CD4-positive, alpha-beta memory T cell (primary cell): ENCODE results near the gene ASCC2. TPM values are rescaled to one million over a fixed set of nuclear protein-coding genes. Genes with fewer than 3 reads are reported as not detected.
"Not testable (repeated sequence)": the region's sequence is repeated elsewhere in the genome, so short reads cannot be mapped to it uniquely, and the experiment has no call there.

Experiments
- CTCF ChIA-PET: fragments of 350-600 bp; sonication (Branson Sonifier 250); formaldehyde crosslinking; loops from one replicate; lab custom pipeline; 2021; ENCODE audit warnings: inconsistent platforms; ENCODE audit not compliant: partially characterized antibody; lab: Charles Lee
- POLR2A ChIA-PET: fragments of 350-600 bp; sonication (Branson Sonifier 250); formaldehyde crosslinking; loops from one replicate; lab custom pipeline; 2021; ENCODE audit not compliant: partially characterized antibody; lab: Charles Lee
- DNase-seq, 5 donors: peaks; one replicate each; pipeline versions ENCODE4 v3.0.0 to v3.0.0-alpha.2; 2020 to 2022; ENCODE audit warnings: mixed read lengths in 1 of 5
- H3K27ac ChIP-seq: one replicate; pipeline ENCODE4 v1.7.0; 2013; ENCODE audit warnings: low read depth, low read length
- H3K27me3 ChIP-seq: 2 replicates; pipeline ENCODE4 v1.7.0; 2013; ENCODE audit warnings: mild to moderate bottlenecking, low read length, moderate library complexity; ENCODE audit not compliant: insufficient read depth
- H3K36me3 ChIP-seq: 2 replicates; pipeline ENCODE4 v1.7.0; 2013; ENCODE audit warnings: mild to moderate bottlenecking, low read length, moderate library complexity; ENCODE audit not compliant: insufficient read depth
- H3K4me1 ChIP-seq: 2 replicates; pipeline ENCODE4 v1.7.0; 2013; ENCODE audit warnings: mild to moderate bottlenecking, low read length, moderate library complexity; ENCODE audit not compliant: insufficient read depth
- H3K4me3 ChIP-seq, 2 donors: one replicate each; pipeline ENCODE4 v1.7.0; 2013; ENCODE audit warnings: low read length in 2 of 2, mild to moderate bottlenecking in 1 of 2
- H3K9me3 ChIP-seq, 2 donors: one replicate each; pipeline ENCODE4 v1.7.0; 2013; ENCODE audit warnings: low read length in 2 of 2, control low read depth in 1 of 2; ENCODE audit not compliant: control insufficient read depth in 1 of 2
- H3K27ac Mint-ChIP-seq, 7 donors: one replicate each; pipeline ENCODE4 v1.8.0; 2020 to 2021; ENCODE audit warnings: mixed read lengths in 7 of 7, mild to moderate bottlenecking in 6 of 7, inconsistent platforms in 3 of 7, moderate library complexity in 3 of 7
- H3K27me3 Mint-ChIP-seq, 2 donors: one replicate each; pipeline ENCODE4 v1.8.0; 2020 to 2021; ENCODE audit warnings: mixed read lengths in 2 of 2
- H3K36me3 Mint-ChIP-seq, 2 donors: one replicate each; pipeline ENCODE4 v1.8.0; 2020 to 2021; ENCODE audit warnings: mixed read lengths in 2 of 2, inconsistent platforms in 1 of 2, mild to moderate bottlenecking in 1 of 2
- H3K4me1 Mint-ChIP-seq, 4 donors: one replicate each; pipeline ENCODE4 v1.8.0; 2020 to 2021; ENCODE audit warnings: mixed read lengths in 4 of 4, mild to moderate bottlenecking in 1 of 4
- H3K4me3 Mint-ChIP-seq, 8 donors: one replicate each; pipeline ENCODE4 v1.8.0; 2020 to 2021; ENCODE audit warnings: mixed read lengths in 8 of 8, mild to moderate bottlenecking in 7 of 8, moderate library complexity in 6 of 8, inconsistent platforms in 3 of 8
- H3K9me3 Mint-ChIP-seq, 8 donors: one replicate each; pipeline ENCODE4 v1.8.0; 2020 to 2021; ENCODE audit warnings: mixed read lengths in 8 of 8, mild to moderate bottlenecking in 5 of 8, inconsistent platforms in 3 of 8, moderate library complexity in 1 of 8
- intact Hi-C: fragments of 100-400 bp; cut with micrococcal nuclease; formaldehyde crosslinking; loops from one replicate; pipeline ENCODE4 v1.15.1; 2023
- polyA plus RNA-seq, 2 donors: library from polyadenylated mRNA; unstranded; fragments of 300-500 nt; fragmentation: Illumina TruSeq; gene quantifications; one replicate each; pipeline ENCODE4 v1.2.3, GENCODE V29; 2021
- total RNA-seq, 2 experiments: library from RNA; stranded (reverse); gene quantifications; one replicate each; pipeline ENCODE4 v1.2.3, GENCODE V29; 2021

The ASCC2 gene
- total and polyA plus RNA-seq, 4 experiments from 2014 or later: 21.4 to 88.7 (median 75.0) TPM

GRCh38 chr22:29870574-29870973 lies 32.5 kb upstream of the ASCC2 start:
- CTCF ChIA-PET: interaction anchor here (0.9 to 1.2 kb wide), 2 partner anchors 38 to 218 kb away, joined by 3 to 4 read pairs; no protein-coding TSS in a partner anchor
- Mint-ChIP-seq H3K9me3 (no peaks in the 10 kb centered on the region), H3K27me3 (peaks cover 2% of the 10 kb centered on the region in 2 donors), H3K4me3 (peak overlapping the region in 1 of 8 donors; percentile 46), H3K4me1 (peaks cover 3 to 5% (median 5%) of the 10 kb centered on the region in 4 donors), H3K36me3 (no peaks in the 10 kb centered on the region), H3K27ac (peak overlapping the region in 2 of 7 donors; percentile 7 to 18)
- no peaks in the 10 kb centered on the region for H3K9me3 ChIP-seq
- no peak overlapping the region for H3K4me3 ChIP-seq
- no peak overlapping the region for H3K27ac ChIP-seq
- intact Hi-C loops: no loop called here
- POLR2A ChIA-PET: interaction anchor here (0.7 kb wide), 1 partner anchor 218 kb away, joined by 3 read pairs; no protein-coding TSS in a partner anchor
- no peaks in the 10 kb centered on the region for H3K36me3 ChIP-seq
- no peaks in the 10 kb centered on the region for H3K27me3 ChIP-seq
- H3K4me1 ChIP-seq: peaks cover 6% of the 10 kb centered on the region
- DNase-seq: no peak

- Histone ChIP-seq H3K9me3 (no peaks in the 10 kb centered on the region), H3K36me3 (no peaks in the 10 kb centered on the region), H3K27ac (no peak overlapping the region), H3K4me3 (no peak overlapping the region), H3K4me1 (peaks cover 6% of the 10 kb centered on the region), H3K27me3 (no peaks in the 10 kb centered on the region)
- Mint-ChIP-seq H3K4me1 (peaks cover 3 to 5% (median 5%) of the 10 kb centered on the region in 4 donors), H3K36me3 (no peaks in the 10 kb centered on the region), H3K4me3 (no peak overlapping the region), H3K27me3 (peaks cover 2% of the 10 kb centered on the region in 2 donors), H3K9me3 (no peaks in the 10 kb centered on the region), H3K27ac (no peak overlapping the region)
- no peak for DNase-seq
- CTCF ChIA-PET: no interaction called here
- POLR2A ChIA-PET: interaction anchor here (0.6 kb wide), 1 partner anchor 8 kb away, joined by 3 read pairs; no protein-coding TSS in a partner anchor
- intact Hi-C loops: loop anchor here (10.0 kb wide), 1 partner anchor 1517 kb away; no protein-coding TSS in a partner anchor
These were observed 29.8 kb upstream of the ASCC2 start for GRCh38 chr22:29867851-29868250.

GRCh38 chr22:29867260-29867659 lies 29.2 kb upstream of the ASCC2 start:
- Mint-ChIP-seq H3K4me1 (peaks cover 3 to 5% (median 5%) of the 10 kb centered on the region in 4 donors), H3K27me3 (peaks cover 2% of the 10 kb centered on the region in 2 donors), H3K36me3 (no peaks in the 10 kb centered on the region), H3K4me3 (no peak overlapping the region), H3K27ac (no peak overlapping the region), H3K9me3 (no peaks in the 10 kb centered on the region)
- no peak for DNase-seq
- H3K27me3 ChIP-seq: no peaks in the 10 kb centered on the region
- no peak overlapping the region for H3K27ac ChIP-seq
- no peak overlapping the region for H3K4me3 ChIP-seq
- H3K36me3 ChIP-seq: no peaks in the 10 kb centered on the region
- CTCF ChIA-PET: no interaction called here
- no peaks in the 10 kb centered on the region for H3K9me3 ChIP-seq
- POLR2A ChIA-PET: no interaction called here
- H3K4me1 ChIP-seq: peaks cover 6% of the 10 kb centered on the region
- intact Hi-C loops: loop anchor here (10.0 kb wide), 1 partner anchor 1518 kb away; no protein-coding TSS in a partner anchor

- H3K27me3 Mint-ChIP-seq, H3K27me3 ChIP-seq, H3K9me3 Mint-ChIP-seq, DNase-seq, H3K9me3 ChIP-seq, H3K27ac ChIP-seq, H3K36me3 ChIP-seq, H3K4me3 ChIP-seq, H3K27ac Mint-ChIP-seq, H3K36me3 Mint-ChIP-seq, H3K4me3 Mint-ChIP-seq, H3K4me1 Mint-ChIP-seq, POLR2A ChIA-PET, H3K4me1 ChIP-seq: not testable (repeated sequence)
- CTCF ChIA-PET: interaction anchor here (0.7 to 1.8 kb wide), 2 partner anchors 140 to 285 kb away, joined by 3 to 4 read pairs; no protein-coding TSS in a partner anchor
- intact Hi-C loops: loop anchor here (10.0 kb wide), 1 partner anchor 1519 kb away; no protein-coding TSS in a partner anchor
These were observed 27.5 kb upstream of the ASCC2 start for GRCh38 chr22:29865572-29865971.

- H3K27me3 Mint-ChIP-seq: no peaks in the 10 kb centered on the region
- CTCF ChIA-PET: no interaction called here
- H3K36me3 ChIP-seq: no peaks in the 10 kb centered on the region
- POLR2A ChIA-PET: no interaction called here
- H3K36me3 Mint-ChIP-seq: no peaks in the 10 kb centered on the region
- H3K27ac ChIP-seq: no peak overlapping the region
- no peaks in the 10 kb centered on the region for H3K27me3 ChIP-seq
- H3K9me3 Mint-ChIP-seq: no peaks in the 10 kb centered on the region
- intact Hi-C loops: loop anchor here (10.0 kb wide), 1 partner anchor 1523 kb away; no protein-coding TSS in a partner anchor
- DNase-seq: no peak
- H3K4me1 ChIP-seq: no peaks in the 10 kb centered on the region
- no peak overlapping the region for H3K4me3 Mint-ChIP-seq
- H3K4me1 Mint-ChIP-seq: no peaks in the 10 kb centered on the region
- peak overlapping the region in 1 of 7 donors; percentile 16 for H3K27ac Mint-ChIP-seq
- H3K4me3 ChIP-seq: no peak overlapping the region
- no peaks in the 10 kb centered on the region for H3K9me3 ChIP-seq
These were observed 23.7 kb upstream of the ASCC2 start for GRCh38 chr22:29861672-29862297.

GRCh38 chr22:29860006-29860766 lies 22.1 kb upstream of the ASCC2 start:
- DNase-seq: no peak
- Histone ChIP-seq H3K27me3 (no peaks in the 10 kb centered on the region), H3K9me3 (no peaks in the 10 kb centered on the region), H3K27ac (no peak overlapping the region), H3K36me3 (no peaks in the 10 kb centered on the region), H3K4me1 (no peaks in the 10 kb centered on the region), H3K4me3 (no peak overlapping the region)
- intact Hi-C loops: loop anchor here (10.0 kb wide), 1 partner anchor 1525 kb away; no protein-coding TSS in a partner anchor
- no peak overlapping the region for H3K27ac Mint-ChIP-seq
- no peak overlapping the region for H3K4me3 Mint-ChIP-seq
- peaks cover 3% of the 10 kb centered on the region in 2 donors for H3K27me3 Mint-ChIP-seq
- no peaks in the 10 kb centered on the region for H3K9me3 Mint-ChIP-seq
- ChIA-PET POLR2A (interaction anchor here (0.6 kb wide), 1 partner anchor 8 kb away, joined by 3 read pairs; no protein-coding TSS in a partner anchor), CTCF (no interaction called here)
- no peaks in the 10 kb centered on the region for H3K4me1 Mint-ChIP-seq
- no peaks in the 10 kb centered on the region for H3K36me3 Mint-ChIP-seq

GRCh38 chr22:29859030-29859429 lies 21.0 kb upstream of the ASCC2 start:
- H3K9me3 Mint-ChIP-seq: not testable (repeated sequence)

More at GRCh38 chr22:29859030-29859429, 21.0 kb upstream of the ASCC2 start:
- H3K9me3 ChIP-seq, H3K36me3 Mint-ChIP-seq, intact Hi-C loops, H3K27me3 Mint-ChIP-seq, H3K4me3 ChIP-seq, CTCF ChIA-PET, DNase-seq, H3K4me1 ChIP-seq, H3K4me3 Mint-ChIP-seq, H3K36me3 ChIP-seq, H3K27ac Mint-ChIP-seq, H3K27me3 ChIP-seq, H3K27ac ChIP-seq, H3K4me1 Mint-ChIP-seq: not testable (repeated sequence)
- POLR2A ChIA-PET: interaction anchor here (0.6 kb wide), 1 partner anchor 122 kb away, joined by 3 read pairs; no protein-coding TSS in a partner anchor
